Activated CD8-positive, alpha-beta memory T cell treated with anti-CD3 and anti-CD28 coated beads, Interleukin-2, amount 50 U/mL, for 24 hours (primary cell): Measurements from ENCODE around the gene KRT6B.
"Not testable (repeated sequence)": the region's sequence is repeated elsewhere in the genome, so short reads cannot be mapped to it uniquely, and the experiment has no call there.

ENCODE experiments used
- DNase-seq: peaks from one replicate; pipeline ENCODE4 v3.0.0-alpha.2; 2020; ENCODE audit errors: extremely low read depth

KRT6B gene

GRCh38 chr12:52469853-52470252 lies 17.9 kb upstream of the KRT6B start:
- no peak for DNase-seq

- DNase-seq, result no peak
Observed at GRCh38 chr12:52464897-52465296, 13.0 kb upstream of the KRT6B start.

- DNase-seq, result no peak
Observed at GRCh38 chr12:52461693-52462092, 9.7 kb upstream of the KRT6B start.

GRCh38 chr12:52458861-52459260 lies 6.9 kb upstream of the KRT6B start:
- DNase-seq, result no peak

- no peak for DNase-seq
Observed at GRCh38 chr12:52455821-52456220, 3.9 kb upstream of the KRT6B start.

- no peak for DNase-seq
Observed at GRCh38 chr12:52454411-52455201, 2.7 kb upstream of the KRT6B start.

GRCh38 chr12:52448228-52448627 lies 3.7 kb downstream of the KRT6B start:
- no peak for DNase-seq

- not testable (repeated sequence) for DNase-seq
Observed at GRCh38 chr12:52447196-52447595, 4.8 kb downstream of the KRT6B start.

- DNase-seq, result no peak
Observed at GRCh38 chr12:52446367-52447045, 5.4 kb downstream of the KRT6B start.

- no peak for DNase-seq
Observed at GRCh38 chr12:52445876-52446275, 6.1 kb downstream of the KRT6B start.

GRCh38 chr12:52444647-52445595 lies 7.0 kb downstream of the KRT6B start:
- DNase-seq, result no peak

GRCh38 chr12:52443966-52444365 lies 8.0 kb downstream of the KRT6B start:
- no peak for DNase-seq

- DNase-seq, result no peak
Observed at GRCh38 chr12:52442600-52443061, 9.3 kb downstream of the KRT6B start.

GRCh38 chr12:52441320-52441911 lies 10.5 kb downstream of the KRT6B start:
- no peak for DNase-seq

GRCh38 chr12:52440821-52441319 lies 11.1 kb downstream of the KRT6B start:
- no peak for DNase-seq

- no peak for DNase-seq
Observed at GRCh38 chr12:52439845-52440244, 12.1 kb downstream of the KRT6B start.

GRCh38 chr12:52439420-52439819 lies 12.5 kb downstream of the KRT6B start:
- no peak for DNase-seq

GRCh38 chr12:52438305-52439301 lies 13.3 kb downstream of the KRT6B start:
- no peak for DNase-seq

- no peak for DNase-seq
Observed at GRCh38 chr12:52437508-52437907, 14.4 kb downstream of the KRT6B start.

GRCh38 chr12:52436828-52437474 lies 15.0 kb downstream of the KRT6B start:
- DNase-seq, result no peak
